DOHH2 (cell line): ENCODE measurements around the gene PREX1.

Experiments used
- CTCF ChIP-seq: fragments of 200-600 bp; sonication (generic); IDR thresholded peaks from one replicate; pipeline ENCODE4 v1.5.1; 2014; ENCODE audit warnings: antibody characterized with exemption, mild to moderate bottlenecking, low read depth, low read length; ENCODE audit not compliant: poor library complexity, severe bottlenecking
- EZH2phosphoT487 ChIP-seq: fragments of 200-600 bp; sonication (generic); IDR thresholded peaks from 2 replicates; pipeline ENCODE4 v1.6.1; 2017; ENCODE audit warnings: borderline replicate concordance, mild to moderate bottlenecking, antibody characterized with exemption, low read length, moderate library complexity, mixed read lengths

- TF ChIP-seq CTCF (no peak), EZH2phosphoT487 (no peak)
Measured at GRCh38 chr20:48613926-48614325, 213.9 kb downstream of the PREX1 start.
